ENCODE results near the gene KRTDAP.
A peak's percentile ranks its signal among the peaks of the same experiment; 100 is the strongest.

Gene KRTDAP

GRCh38 chr19:35512831-35513627 lies 22.8 kb upstream of the KRTDAP start:
- DNase-seq (ENCODE audit: low read depth in 2 of 2), result no peak

- DNase-seq (ENCODE audit: low read depth in 2 of 2), result no peak
Observed at GRCh38 chr19:35511337-35511736, 21.1 kb upstream of the KRTDAP start.

DNA sequence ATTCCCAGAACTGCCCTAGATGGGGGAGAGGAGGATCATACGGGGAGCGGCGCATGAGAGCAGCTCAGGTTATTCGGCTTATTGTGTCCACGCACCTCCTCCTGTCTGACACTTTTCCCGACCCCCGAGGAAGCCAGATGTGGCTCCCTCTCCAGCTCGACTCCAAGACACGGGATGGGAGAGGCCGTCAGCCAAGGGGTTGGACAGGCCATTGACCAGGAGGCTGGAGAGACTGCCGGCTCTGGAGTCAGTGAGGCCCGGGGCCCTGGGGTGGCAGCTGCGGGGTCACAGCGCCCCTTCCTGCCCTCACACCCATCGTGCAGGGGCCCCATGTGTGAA lies 20.3 kb upstream of the KRTDAP start:
- DNase-seq (ENCODE audit: low read depth in 2 of 2), result no peak

DNA sequence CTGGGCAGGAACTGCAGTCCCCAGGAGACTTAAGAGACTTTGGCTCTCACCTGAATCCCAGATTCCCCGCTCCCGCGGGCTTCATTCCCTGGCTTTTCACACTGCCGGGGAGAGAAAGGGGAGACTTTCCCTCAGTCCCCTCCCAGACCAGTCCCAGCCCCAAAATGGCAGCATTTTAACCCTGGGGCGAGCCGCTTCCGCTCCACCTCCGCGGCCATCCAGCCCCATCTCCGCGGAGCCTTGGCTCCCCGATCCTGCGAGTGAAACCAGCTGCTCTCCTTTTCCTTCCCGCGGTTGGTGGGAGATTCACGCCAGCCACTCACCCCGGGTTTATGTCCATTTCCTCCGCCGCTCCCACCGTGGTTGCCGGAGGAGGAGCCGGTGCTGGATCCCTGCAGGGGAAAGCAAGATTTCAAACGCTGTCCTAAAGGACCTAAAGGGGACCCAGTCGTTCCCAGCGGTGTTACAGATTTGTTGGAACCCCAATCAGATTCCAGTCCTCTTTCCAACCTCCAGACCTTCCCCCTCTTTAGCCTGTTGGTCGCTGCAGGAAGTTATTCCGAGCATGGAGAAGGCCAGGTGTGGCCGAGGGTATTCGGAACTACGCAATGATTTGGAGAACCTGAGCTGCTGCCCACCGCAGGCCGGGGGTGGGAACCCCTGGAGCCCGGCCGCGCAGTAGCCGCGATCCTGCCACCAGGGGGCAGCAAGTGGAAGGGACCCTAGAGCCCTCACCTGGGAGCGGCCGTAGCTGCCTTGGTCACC lies 19.8 kb upstream of the KRTDAP start:
- DNase-seq (ENCODE audit: low read depth in 2 of 2), result peak in 1 of 2 experiments; percentile 9

- DNase-seq (ENCODE audit: low read depth in 2 of 2), result no peak
Observed at GRCh38 chr19:35509018-35509652, 18.9 kb upstream of the KRTDAP start.

- no peak for DNase-seq (ENCODE audit: low read depth in 2 of 2)
Observed at GRCh38 chr19:35508129-35508528, 17.9 kb upstream of the KRTDAP start.

DNA sequence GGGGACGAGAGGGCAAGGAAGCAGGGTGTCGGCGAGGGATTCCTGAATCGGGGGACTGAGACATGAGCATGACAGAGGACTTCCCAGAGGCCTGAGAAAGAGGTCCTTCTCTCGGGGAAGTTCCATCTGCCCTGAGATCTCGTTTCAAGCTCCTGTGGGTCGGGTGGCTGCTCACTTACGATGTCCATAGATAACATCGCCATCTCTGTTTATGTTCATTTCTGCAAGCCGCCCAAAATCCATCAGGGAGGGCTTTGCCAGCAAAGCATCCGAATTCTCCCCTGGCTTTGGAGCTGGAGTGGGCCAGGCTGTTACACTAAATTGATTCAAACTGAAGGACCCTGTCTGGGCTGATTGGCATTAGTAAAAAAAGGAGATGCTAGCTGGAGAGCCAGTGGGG lies 17.3 kb upstream of the KRTDAP start:
- DNase-seq (ENCODE audit: low read depth in 2 of 2), result no peak

DNA sequence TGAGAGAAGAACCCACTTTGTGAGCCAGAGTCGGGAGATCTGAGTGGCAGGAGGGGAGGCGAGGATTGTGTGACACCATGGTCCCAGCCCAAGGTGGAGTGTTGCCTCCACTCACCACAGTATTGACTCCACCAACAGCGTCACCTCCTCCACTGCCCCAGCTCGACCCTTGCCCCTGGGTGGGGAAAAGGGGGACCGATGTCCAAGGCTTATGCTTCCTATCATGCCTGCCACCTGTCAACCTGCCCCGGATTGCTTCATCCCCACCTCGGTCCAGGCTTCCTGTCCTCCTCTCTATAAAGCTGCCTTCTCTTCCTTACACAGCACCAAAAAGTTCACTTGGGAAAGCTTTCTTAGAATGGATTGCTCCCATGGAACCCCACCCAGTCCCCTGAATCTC lies 15.7 kb upstream of the KRTDAP start:
- no peak for DNase-seq (ENCODE audit: low read depth in 2 of 2)

DNA sequence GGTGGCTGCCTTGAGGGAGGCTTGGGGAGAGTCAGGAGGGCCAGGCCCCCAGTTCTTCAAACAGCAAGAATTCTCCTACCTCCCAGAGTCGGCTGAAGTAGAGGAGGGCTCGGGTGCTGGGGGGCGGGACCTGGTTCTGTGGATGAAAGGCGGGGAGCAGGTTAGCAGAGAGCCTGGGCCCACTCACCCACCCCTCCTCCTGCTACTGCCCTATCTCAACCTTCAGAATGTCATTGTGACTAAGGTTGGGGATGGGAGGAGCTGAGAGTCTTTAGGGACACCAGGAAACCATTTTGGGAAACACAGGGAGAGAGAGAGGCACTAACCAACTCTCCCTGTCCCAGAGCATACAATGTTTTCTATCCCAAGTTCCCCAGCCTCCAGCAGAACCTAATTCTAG lies 12.5 kb upstream of the KRTDAP start:
- no peak for DNase-seq (ENCODE audit: low read depth in 2 of 2)

- DNase-seq (ENCODE audit: low read depth in 2 of 2), result no peak
Observed at GRCh38 chr19:35501684-35502083, 11.4 kb upstream of the KRTDAP start.

GRCh38 chr19:35500611-35501010 lies 10.3 kb upstream of the KRTDAP start:
- no peak for DNase-seq (ENCODE audit: low read depth in 2 of 2)

- DNase-seq (ENCODE audit: low read depth in 2 of 2), result no peak
Observed at GRCh38 chr19:35498984-35499527, 8.8 kb upstream of the KRTDAP start.

- DNase-seq (ENCODE audit: low read depth in 2 of 2), result no peak
Observed at GRCh38 chr19:35498220-35498619, 8.0 kb upstream of the KRTDAP start.

DNA sequence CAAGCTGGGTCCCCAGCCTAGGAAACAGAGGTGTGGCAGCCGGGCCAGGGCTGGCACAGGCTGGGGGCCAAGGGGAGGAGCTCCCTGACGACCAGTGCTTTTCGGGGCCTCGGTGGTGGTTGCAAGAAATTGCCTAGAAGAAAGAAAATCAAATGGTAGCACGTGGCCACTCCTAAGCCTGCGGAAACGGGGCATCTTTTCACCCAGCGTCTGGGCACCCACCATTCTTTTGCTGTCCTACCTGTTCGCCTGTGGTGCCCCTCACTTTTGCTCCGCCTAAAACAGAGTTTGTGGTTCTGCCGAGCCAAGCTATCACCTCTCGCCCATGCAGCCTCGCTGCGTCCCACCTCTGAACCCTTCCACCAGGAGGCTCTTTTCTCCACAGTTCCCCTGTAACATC lies 7.1 kb upstream of the KRTDAP start:
- DNase-seq (ENCODE audit: low read depth in 2 of 2), result no peak

DNA sequence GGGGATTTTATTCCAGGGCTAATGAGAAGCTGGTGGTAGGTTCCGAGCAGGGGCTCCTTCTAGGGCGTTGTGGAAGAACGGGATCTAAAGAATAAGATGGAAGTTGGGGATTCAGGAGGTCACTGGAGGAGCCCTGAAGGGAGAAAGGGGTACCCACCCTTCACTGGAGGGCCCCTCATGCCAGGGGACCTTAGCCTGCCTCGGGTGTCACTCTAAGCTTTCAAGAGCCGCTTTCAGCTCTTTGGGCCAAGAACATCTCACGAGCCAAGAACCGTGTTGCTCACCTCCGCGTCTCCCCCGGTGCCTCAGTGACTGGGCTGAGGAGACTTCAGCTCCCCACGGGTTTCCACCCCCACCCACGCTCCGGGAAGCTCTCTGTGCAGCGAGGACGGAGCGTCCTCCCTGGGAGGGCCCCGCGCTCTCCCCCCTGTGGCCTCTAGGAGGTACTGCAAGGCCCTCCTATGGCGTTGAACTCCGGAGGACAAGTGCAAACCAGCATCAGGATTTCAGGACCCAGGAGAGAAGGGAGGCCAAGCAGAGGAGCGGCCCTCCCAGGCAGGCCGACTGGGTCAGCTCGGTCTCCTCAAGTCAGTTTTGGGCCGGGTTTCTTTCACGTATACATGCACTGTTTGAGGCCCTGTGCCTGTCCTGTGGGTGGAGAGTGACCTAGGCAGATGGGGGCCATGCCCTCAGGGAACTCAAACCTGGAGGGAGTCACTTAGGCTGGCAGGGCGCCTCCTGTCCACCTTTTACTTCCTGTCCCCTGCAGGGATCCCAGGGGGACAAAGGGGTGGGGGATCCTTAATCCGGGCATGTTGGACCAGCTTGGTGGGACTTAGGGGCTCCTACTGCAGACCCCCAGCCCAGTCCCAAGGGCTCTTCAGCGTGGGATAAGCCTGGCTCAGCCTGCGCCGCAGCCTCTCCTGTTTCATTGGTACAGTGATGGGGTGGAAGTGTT lies 5.1 kb upstream of the KRTDAP start:
- peak in 1 of 2 experiments; percentile 23 for DNase-seq (ENCODE audit: low read depth in 2 of 2)

DNA sequence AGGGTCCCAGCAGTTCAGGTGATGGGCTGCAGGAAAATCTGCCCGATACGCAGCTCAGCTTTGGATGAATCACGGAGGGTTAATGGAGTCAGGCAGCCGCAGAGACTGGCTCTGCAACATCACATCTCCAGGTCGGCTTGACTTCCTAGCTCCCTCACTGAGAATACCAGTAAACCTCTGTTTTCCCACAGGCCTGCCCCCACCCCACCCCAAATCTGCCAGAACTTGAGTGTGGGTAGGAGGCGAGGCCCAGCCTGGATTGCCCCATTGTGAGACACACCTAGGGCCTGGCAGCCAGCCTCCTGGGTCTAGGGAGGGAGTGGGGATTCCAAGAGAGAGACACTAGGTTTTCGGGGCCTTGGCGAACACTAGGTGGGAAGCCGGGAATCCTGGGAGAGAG lies 3.7 kb upstream of the KRTDAP start:
- DNase-seq (ENCODE audit: low read depth in 2 of 2), result no peak

GRCh38 chr19:35491836-35492360 lies 1.6 kb upstream of the KRTDAP start:
- DNase-seq (ENCODE audit: low read depth in 2 of 2), result no peak

DNA sequence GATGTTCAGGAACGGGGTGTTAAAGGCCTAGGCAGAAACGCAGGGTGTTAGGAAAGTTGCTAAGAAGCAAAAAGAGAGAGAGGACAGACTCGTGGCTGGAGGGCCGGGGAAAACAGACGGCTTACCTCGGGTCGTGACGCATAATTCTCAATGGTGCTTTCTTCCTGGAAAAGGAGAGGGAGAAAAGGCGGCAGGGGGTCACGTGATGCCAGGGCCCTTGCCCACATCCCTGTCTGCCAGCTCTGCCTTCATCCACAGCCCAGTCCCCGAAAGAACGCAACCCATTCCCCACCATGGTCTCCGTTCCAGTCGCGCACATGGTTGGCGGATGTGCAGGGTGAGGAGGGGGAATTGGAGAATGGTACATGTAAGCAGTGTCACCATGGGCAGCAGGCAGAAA lies 1.6 kb downstream of the KRTDAP start:
- no peak for DNase-seq (ENCODE audit: low read depth in 2 of 2)

DNA sequence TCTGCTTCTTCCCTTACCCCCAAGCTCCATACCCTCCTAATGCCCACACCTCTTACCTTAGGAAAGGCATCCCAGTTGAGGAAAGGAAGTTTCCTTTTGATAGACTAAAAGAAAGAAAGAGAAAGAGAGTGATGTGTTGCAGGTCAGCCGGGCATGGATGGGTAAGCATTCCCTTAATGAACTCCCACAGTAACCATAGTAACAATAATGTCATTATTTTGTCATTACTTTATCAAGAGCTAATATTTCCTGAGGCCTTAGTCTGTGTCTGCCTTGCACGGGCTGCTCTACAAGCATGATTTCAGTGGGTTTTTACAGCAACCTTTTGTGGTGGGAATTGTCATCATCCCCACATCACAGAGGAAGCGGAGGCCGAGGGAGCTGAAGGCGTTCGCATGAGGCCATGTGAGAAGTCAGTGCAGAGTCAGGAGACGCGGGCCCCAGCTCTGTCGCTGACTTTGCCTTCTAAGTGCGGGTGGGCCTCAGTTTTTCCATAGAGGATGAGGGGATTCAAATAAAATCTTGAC lies 2.5 kb downstream of the KRTDAP start:
- no peak for DNase-seq (ENCODE audit: low read depth in 2 of 2)

- no peak for DNase-seq (ENCODE audit: low read depth in 2 of 2)
Observed at GRCh38 chr19:35486268-35486708, 4.0 kb downstream of the KRTDAP start.

Measured in fibroblast of skin of left quadriceps (primary cell).